Calu3 (cell line): ENCODE measurements around the gene METTL1. TPM values are rescaled to one million over a fixed set of nuclear protein-coding genes. Genes with fewer than 3 reads are reported as not detected.

ENCODE experiments used
- BruUV-seq: library from RNA; stranded (reverse); fragments of 400-500 nt; replicated peaks from 2 replicates; lab custom pipeline; 2021; lab: Mats Ljungman, UMichigan
- CTCF ChIA-PET: fragments of 300-600 bp; sonication (Branson Sonifier 250); formaldehyde crosslinking; loops from one replicate; lab custom pipeline; 2022; ENCODE audit warnings: antibody characterized with exemption; lab: Charles Lee
- DNase-seq: peaks from one replicate; pipeline ENCODE4 v3.0.0; 2022
- H3K27ac Mint-ChIP-seq: one replicate; pipeline ENCODE4 v1.8.0; 2022; ENCODE audit warnings: mixed read lengths; ENCODE audit not compliant: unreplicated experiment
- H3K27me3 Mint-ChIP-seq: one replicate; pipeline ENCODE4 v1.8.0; 2022; ENCODE audit warnings: mixed read lengths; ENCODE audit not compliant: unreplicated experiment
- H3K36me3 Mint-ChIP-seq: one replicate; pipeline ENCODE4 v1.8.0; 2022; ENCODE audit warnings: mild to moderate bottlenecking, moderate library complexity, mixed read lengths; ENCODE audit not compliant: insufficient read depth, unreplicated experiment
- H3K4me1 Mint-ChIP-seq: one replicate; pipeline ENCODE4 v1.8.0; 2022; ENCODE audit warnings: mild to moderate bottlenecking, low read depth, mixed read lengths; ENCODE audit not compliant: unreplicated experiment
- H3K4me3 Mint-ChIP-seq: one replicate; pipeline ENCODE4 v1.8.0; 2022; ENCODE audit warnings: mild to moderate bottlenecking, low read depth, moderate library complexity, mixed read lengths; ENCODE audit not compliant: unreplicated experiment
- H3K9me3 Mint-ChIP-seq: one replicate; pipeline ENCODE4 v1.8.0; 2022; ENCODE audit warnings: low read depth, mixed read lengths; ENCODE audit not compliant: unreplicated experiment
- CTCF ChIP-seq: fragments of 200-600 bp; IDR thresholded peaks from one replicate; pipeline ENCODE4 v1.8.0; 2022; ENCODE audit warnings: antibody characterized with exemption; ENCODE audit not compliant: unreplicated experiment
- intact Hi-C: fragments of 100-400 bp; cut with micrococcal nuclease; formaldehyde crosslinking; loops from one replicate; pipeline ENCODE4 v1.10.0; 2022; ENCODE audit not compliant: unreplicated experiment
- total RNA-seq: library from RNA; stranded (reverse); gene quantifications from 2 replicates; pipeline ENCODE4 v1.2.3, GENCODE V29; 2022

The METTL1 gene
- total RNA-seq, 1 experiment from 2014 or later, result 50.5 TPM

GRCh38 chr12:57772429-57773322, 771 bp upstream of the METTL1 start, which contains the start of gene EEF1AKMT3:
TSS of gene EEF1AKMT3 (plus strand) at chr12:57772614. CDS start at chr12:57772725, 111 bp downstream.
- CTCF ChIA-PET, result interaction anchor here (0.8 to 1.0 kb wide), 3 partner anchors 10 to 16 kb away, joined by 3 to 6 read pairs (median 3); partner anchors contain the start of gene TSFM
- TF ChIP-seq CTCF, result no peak
- peak within 1 kb of the TSS; percentile 84 for H3K4me3 Mint-ChIP-seq
- BruUV-seq, result no TSS peak
- peak; percentile 70 for DNase-seq
- H3K4me1 Mint-ChIP-seq, result peaks cover 8% of the 10 kb centered on the region
- H3K36me3 Mint-ChIP-seq, result peaks cover 40% of the 10 kb centered on the region
- H3K9me3 Mint-ChIP-seq, result no peaks in the 10 kb centered on the region
- H3K27me3 Mint-ChIP-seq, result no peaks in the 10 kb centered on the region
- intact Hi-C loops, result no loop called here
- peak within 1 kb of the TSS; percentile 93 for H3K27ac Mint-ChIP-seq

GRCh38 chr12:57771236-57771872, 551 bp downstream of the METTL1 start:
- Mint-ChIP-seq H3K4me1 (peaks cover 16% of the 10 kb centered on the region), H3K36me3 (peaks cover 51% of the 10 kb centered on the region), H3K4me3 (peak overlapping the region; percentile 84), H3K27me3 (peaks cover 9% of the 10 kb centered on the region), H3K9me3 (no peaks in the 10 kb centered on the region), H3K27ac (peak overlapping the region; percentile 93)
- CTCF ChIA-PET, result interaction anchor here (0.6 to 1.0 kb wide), 4 partner anchors 11 to 32 kb away, joined by 3 to 4 read pairs (median 3); partner anchors contain the start of genes TSFM and TSPAN31
- peak; percentile 95 for DNase-seq
- TSS peak; percentile 52 for BruUV-seq
- intact Hi-C loops, result no loop called here
- TF ChIP-seq CTCF, result no peak

- Mint-ChIP-seq H3K9me3 (no peaks in the 10 kb centered on the region), H3K27ac (no peak overlapping the region), H3K36me3 (peaks cover 52% of the 10 kb centered on the region), H3K4me1 (peaks cover 17% of the 10 kb centered on the region), H3K27me3 (peaks cover 15% of the 10 kb centered on the region), H3K4me3 (peak overlapping the region; percentile 84)
- BruUV-seq, result no TSS peak
- intact Hi-C loops, result no loop called here
- DNase-seq, result no peak
- CTCF ChIA-PET, result interaction anchor here (0.6 kb wide), 2 partner anchors 26 to 32 kb away, joined by 3 to 4 read pairs; partner anchors contain the start of gene TSPAN31
- no peak for TF ChIP-seq CTCF
These were observed 1.2 kb downstream of the METTL1 start for GRCh38 chr12:57770734-57771133.

- no peak overlapping the region for H3K27ac Mint-ChIP-seq
- peaks cover 28% of the 10 kb centered on the region for H3K4me1 Mint-ChIP-seq
- H3K4me3 Mint-ChIP-seq, result peak overlapping the region; percentile 2
- no peak for DNase-seq
- no peaks in the 10 kb centered on the region for H3K9me3 Mint-ChIP-seq
- no TSS peak for BruUV-seq
- intact Hi-C loops, result no loop called here
- TF ChIP-seq CTCF, result no peak
- H3K36me3 Mint-ChIP-seq, result peaks cover 55% of the 10 kb centered on the region
- CTCF ChIA-PET, result no interaction called here
- H3K27me3 Mint-ChIP-seq, result peaks cover 26% of the 10 kb centered on the region
These were observed 2.3 kb downstream of the METTL1 start for GRCh38 chr12:57769594-57769993.
